Sciatic nerve (tissue), 2 donors: ENCODE measurements around the gene ELMO1. TPM values are rescaled to one million over a fixed set of nuclear protein-coding genes. Genes with fewer than 3 reads are reported as not detected.

Experiments used
- ATAC-seq: fragments of 200-7000 bp; cut with Tn5 transposase; one replicate; pipeline ENCODE4 v1.9.1; 2020; ENCODE audit warnings: mild to moderate bottlenecking, moderate library complexity
- DNase-seq: peaks from one replicate; pipeline ENCODE4 v3.0.0-alpha.2; 2020; ENCODE audit warnings: low spot score
- intact Hi-C: fragments of 100-400 bp; cut with DNase I; formaldehyde crosslinking; loops from one replicate; pipeline ENCODE4 v1.14.2; 2022
- total RNA-seq: library from RNA; stranded (reverse); fragmentation: NEBNext Ultra II Directional; extraction: Animal tissue kit (Norgen Biotek cat#: 25700); gene quantifications from one replicate; pipeline ENCODE4 v1.2.1, GENCODE V29; 2021
- donor health status: DM: no; HTN: no; CAD: no.
- donor health status: DM: no; HTN: no; CAD: no.

The ELMO1 gene
- total RNA-seq, 1 donor from 2014 or later, result 151 TPM

DNA sequence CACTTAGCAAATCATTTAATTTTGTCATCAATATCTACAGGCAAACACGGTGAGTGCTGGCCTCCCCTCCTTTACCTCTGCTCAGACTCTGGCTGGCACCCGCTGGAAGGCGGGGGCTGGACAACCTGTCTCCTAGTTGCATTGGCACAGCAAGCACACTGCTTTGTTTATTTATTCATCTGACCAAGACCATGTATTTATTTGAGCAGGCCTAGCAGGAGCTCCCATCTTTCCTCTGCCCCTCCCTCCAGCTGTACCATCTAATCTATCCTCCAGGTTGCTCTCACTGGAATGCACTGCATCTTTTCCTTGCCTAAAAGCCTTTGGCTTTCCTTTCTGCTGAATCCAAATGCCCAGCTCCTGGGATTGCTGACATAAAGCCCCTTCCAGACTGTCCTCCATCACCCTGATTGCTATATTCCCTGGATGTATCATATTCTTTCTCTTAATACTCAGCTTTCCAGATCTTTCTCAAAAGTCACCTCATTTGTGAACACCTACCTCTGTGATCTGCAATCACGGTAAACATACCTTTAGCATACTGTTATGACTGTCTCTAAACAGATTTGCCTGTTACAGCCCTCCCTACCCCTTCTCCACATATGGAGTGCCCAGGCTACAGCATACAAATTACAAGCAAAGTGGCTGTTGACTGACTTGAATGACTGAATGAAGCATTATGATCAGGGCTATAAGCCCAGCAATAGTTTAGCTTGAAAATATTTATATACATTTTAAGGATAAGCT lies 9.6 kb downstream of the ELMO1 start:
- ATAC-seq, result no peak
- intact Hi-C loops, result no loop called here
- DNase-seq, result no peak

DNA sequence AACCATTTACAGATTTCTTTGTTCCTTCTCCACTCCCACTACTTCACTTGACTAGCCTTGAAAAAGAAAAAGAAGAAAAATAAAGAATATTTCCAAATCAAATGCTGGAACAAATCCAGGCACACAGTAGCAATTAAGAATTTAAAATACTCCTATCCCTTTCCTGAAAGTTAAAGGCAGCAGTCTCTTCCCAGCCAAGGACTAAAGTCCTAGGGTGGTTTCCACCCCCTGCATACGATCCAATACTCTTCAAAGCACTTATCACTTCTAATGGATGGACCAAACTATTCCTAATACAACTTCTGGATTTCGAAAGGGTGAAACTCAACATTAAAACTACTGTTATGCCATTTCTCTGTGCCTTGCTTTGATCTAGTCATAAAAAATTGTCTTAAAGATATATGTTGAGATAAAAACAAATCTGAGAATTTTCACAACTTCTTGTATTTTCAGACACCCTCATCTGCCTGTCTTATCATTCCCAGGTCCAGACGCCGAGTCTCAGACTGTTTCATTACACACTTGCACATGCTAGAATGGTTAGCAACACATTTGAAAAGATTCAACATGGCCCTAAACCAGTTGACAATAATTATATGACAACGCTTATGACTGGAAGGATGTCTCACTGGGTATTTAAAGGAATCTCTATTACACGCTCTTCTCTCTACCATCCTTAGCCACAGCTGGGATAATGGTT lies 13.4 kb downstream of the ELMO1 start:
- ATAC-seq (no peak), DNase-seq (no peak)
- intact Hi-C loops, result no loop called here

DNA sequence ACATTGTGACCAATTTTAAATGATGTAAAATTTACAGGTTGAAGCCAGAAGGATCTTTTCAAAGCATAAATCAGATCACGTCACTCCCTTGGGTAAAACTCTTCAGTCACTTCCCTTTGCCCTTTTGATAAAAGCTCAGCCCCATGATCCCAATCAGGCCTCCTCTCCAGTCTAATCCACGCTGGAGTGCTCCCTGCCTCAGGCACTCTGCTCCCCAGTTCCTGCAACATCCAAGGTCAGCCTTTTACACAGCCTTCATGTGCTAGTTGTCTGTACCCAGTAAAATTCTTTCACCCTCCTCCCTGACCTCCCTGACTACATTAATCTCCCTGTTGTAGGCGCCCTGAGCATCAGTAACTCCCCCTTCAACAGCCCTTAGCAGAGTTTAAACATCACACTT lies 14.1 kb downstream of the ELMO1 start:
- DNase-seq (no peak), ATAC-seq (peak; percentile 42)
- intact Hi-C loops, result no loop called here

DNA sequence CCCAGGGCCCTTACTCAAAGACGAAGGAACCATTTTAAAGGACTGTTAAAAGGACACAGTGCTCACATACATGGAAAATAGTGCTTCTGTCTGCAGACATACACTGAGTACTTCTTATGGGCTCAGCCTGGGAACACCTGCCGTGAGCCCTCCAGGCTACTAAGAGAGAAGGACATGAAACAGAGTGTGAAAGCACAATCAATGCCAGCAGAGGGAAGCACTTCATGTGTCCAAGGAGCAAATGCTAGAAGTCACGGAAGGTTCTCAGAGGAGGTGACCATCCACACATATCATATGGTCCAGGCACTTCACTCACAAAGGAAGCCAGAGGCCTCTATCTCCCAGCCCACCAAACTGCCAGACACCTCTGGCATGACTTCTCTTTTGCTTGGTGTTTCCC lies 15.5 kb downstream of the ELMO1 start:
- no peak for DNase-seq
- intact Hi-C loops, result no loop called here
- peak; percentile 51 for ATAC-seq

DNA sequence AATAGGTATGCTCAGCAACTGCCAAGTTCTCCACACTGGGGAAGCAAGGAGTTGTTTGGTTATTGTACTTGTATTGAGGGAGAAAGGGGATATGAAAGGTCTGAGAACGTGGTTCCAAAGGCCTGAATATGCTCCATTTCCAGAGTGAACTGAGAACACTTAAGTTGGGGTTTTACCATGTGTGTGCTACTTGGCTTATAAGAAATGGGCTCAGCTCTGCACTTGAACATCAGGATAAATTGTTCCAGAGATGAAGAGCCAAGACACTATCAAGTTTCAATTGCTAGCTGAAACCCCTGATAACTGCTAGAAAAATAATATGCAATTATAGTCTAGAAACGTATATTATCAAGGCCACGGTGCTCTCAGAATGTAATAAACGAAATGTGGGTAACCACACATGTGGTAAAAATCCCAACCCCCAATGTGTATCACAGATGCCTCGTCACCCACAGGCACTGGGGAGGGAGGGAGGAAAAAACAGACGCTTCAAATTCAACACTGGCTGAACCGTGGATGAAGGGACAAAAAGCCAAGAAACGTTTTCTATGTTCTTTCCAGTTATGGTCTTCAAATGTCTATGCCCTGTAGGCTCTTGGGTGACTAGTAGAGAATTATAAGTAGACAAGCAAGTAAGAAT lies 16.3 kb downstream of the ELMO1 start:
- ATAC-seq, result peak; percentile 46
- DNase-seq, result no peak
- intact Hi-C loops, result no loop called here

DNA sequence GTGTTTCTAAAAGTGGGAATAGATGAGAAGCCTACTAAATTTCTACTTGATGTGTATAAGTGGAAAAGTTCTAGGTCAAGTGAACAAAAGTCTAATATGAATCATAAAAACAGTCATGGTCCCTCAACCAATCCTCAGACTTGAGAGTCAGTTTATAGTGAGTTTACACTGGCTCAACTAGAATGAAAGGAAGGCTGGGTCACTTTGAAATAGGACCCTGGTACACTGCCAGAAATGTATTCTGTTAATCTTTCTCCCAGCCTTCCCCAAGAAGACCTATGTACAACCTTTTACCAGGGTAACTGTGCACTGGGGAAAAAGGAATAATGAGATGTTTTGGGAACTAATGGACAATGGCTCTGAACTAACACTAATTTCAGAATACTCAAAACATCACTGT lies 17.3 kb downstream of the ELMO1 start:
- ATAC-seq (no peak), DNase-seq (no peak)
- intact Hi-C loops, result no loop called here

DNA sequence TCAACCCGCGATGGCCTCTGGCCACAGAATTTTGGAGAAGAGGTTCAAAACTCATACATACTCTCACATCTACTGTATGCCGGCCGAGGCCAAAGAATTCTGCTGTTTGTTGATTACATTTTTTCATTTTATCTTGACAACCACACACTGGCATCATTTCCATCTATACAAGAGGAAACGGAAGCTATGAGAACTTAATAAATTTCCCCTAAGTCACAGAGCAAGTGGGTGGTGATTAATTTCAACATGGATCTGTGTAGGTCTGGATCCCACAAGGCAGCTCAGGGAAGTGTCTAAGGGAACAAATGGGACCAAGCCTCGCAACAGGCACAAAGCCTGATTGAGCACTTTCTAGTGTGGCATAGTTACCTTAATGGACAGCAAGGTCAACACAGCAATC lies 18.0 kb downstream of the ELMO1 start:
- ATAC-seq (no peak), DNase-seq (no peak)
- intact Hi-C loops, result no loop called here

DNA sequence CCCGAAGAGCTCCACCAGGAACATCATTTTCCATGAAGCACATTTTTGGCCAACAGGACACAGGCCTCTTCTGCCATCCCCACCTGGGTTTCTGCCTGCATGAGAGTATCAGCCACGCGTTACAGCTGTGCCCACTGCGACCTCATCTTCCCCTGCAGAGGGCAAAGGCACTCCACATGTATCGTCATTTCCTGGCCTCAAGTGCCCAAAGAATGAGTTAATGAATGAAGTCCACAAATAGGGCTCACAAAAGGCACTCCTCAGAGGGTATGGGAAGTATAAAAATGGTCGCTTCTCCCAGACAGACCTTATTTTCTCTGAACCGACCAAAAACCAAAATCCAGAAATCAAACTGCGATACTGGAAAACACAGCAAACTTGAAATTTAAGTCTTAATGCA lies 18.5 kb downstream of the ELMO1 start:
- no peak for DNase-seq
- intact Hi-C loops, result no loop called here
- no peak for ATAC-seq

DNA sequence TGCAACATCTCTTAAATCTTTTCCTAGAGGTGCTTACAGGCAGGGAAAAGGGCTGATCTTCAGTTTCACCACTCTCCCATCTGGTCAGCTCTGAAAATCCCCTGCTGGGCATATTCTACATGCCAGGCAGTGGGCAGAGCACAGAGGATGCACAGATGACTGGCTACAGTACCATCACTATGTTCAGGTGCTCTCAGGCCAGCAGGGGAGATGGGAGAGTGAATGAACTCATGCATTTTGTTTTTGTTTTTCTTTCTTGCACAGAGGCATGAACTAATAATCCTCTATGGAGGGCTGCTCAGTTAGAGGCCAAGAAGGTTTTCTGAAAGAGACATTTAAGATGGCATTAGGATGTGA lies 19.3 kb downstream of the ELMO1 start:
- no peak for DNase-seq
- intact Hi-C loops, result no loop called here
- no peak for ATAC-seq

DNA sequence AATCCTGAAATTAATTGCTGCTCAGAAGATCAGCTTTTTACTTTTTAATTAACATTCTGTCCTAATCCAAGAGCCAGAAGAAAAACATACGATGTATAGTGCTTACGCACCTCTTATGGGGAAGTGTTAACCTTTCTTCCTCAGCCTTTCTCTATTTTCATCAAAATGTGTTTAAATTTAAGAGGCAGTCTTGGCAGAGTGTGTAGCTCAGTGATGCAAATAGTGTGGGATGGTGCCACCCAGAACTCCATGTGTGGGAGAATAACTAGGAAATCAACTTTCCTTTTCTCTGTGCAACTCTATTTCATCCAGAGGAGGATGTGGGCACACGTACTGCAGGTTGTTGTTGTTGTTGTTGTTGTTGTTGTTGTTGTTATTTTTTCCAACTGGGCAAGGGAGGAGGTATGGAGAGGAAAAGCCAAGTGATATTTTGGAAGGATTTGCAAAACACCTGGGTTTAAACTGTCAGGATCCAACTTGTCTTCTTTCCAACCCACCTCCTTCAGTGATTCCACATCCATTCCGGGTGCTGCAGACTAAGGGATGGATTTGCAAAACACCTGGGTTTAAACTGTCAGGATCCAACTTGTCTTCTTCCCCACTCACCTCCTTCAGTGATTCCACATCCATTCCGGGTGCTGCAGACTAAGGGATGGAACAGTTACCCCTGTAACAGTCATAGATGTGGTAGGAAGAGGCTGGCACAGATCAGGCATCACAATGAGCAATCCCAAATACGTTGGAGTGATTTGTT lies 19.8 kb downstream of the ELMO1 start:
- DNase-seq, result no peak
- intact Hi-C loops, result no loop called here
- ATAC-seq, result no peak

DNA sequence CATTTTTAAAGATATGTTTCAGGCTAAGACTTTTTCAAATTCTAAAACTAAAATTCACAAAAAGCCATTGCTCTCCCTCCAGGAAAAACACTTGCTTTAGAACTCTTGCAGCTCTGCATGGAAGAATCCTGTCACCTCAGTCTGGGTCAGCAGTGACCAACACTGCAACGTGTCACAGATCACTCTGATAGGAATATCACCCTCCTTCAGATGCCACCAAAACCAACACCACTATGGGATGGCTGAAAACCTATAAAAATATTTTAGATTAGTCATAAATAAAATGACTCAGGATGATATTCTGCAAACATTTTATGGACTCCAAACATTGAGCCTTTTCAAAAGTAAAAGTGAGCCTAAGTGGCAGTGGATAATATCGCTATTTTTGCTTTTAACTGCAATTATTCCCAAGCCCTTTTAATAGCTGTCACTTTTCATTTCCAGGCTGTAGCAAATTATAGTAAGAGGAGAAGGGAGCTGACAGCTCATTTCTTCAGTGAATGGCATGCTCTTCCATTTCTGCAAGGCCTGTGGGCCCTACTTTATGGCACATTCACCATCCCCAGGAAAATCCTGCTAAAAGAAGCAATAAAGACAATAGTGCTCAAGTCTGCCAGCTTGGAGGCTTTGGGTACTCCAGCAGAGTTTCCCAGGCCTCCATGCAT lies 21.3 kb downstream of the ELMO1 start:
- intact Hi-C loops, result no loop called here
- ATAC-seq (no peak), DNase-seq (no peak)

DNA sequence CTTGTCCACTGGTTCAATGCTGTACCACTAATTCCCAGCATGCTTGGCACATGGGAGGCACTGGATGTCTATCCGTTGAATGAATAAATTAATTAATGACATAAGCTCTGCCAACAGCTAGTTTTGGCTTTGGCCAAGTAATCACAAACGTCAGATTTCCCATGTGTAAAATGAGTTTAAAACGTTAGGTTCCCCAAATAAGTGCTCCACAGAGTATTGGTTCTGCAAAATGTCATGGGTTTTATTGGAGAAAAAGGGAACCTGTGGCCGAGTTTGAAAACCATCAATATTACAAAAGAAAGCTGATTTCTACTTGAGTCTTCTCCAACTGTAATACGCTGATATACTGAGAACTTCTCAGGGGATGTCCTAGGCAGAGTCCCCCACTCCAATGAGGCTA lies 23.2 kb downstream of the ELMO1 start:
- no peak for ATAC-seq
- no peak for DNase-seq
- intact Hi-C loops, result no loop called here

DNA sequence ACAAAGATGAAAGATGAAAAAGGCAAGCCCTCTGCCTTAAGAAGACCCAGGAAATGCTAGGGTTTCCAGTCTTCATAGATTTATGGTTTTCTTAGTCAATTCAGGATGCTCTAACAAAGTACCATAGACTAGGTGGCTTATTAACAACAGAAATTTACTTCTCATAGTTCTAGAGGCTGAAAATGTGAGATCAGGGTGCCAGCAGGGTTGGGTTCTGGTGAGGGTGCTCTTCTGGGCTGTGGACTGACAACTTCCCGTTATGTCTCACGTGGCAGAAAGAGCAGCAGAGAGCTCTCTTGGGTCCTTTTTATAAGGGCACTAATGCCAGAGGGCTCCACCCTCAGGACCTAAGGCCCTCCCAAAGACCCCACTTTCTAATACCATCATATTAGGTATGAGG lies 23.7 kb downstream of the ELMO1 start:
- ATAC-seq, result no peak

DNA sequence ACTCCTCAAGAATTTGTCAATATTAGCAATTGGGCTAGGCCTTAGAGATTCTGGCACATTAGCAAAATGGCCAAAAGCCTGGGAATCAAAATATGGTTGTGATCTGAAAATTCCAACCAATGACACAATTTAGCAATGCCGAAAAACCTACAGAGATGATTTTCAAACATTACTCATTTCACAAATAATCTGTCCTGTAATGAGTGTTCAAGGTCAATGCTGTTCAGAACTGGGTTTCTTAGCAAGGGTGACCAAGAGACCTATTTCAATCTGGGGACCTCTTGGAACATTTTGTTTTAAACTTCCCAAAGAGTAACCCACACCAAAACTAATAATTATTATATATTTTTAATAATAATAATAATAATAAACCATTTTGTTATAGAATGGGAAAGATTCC lies 24.1 kb downstream of the ELMO1 start:
- intact Hi-C loops, result no loop called here
- no peak for DNase-seq
- no peak for ATAC-seq

More for the DNA sequence above, 23.7 kb downstream of the ELMO1 start:
- DNase-seq, result no peak
- intact Hi-C loops, result no loop called here

DNA sequence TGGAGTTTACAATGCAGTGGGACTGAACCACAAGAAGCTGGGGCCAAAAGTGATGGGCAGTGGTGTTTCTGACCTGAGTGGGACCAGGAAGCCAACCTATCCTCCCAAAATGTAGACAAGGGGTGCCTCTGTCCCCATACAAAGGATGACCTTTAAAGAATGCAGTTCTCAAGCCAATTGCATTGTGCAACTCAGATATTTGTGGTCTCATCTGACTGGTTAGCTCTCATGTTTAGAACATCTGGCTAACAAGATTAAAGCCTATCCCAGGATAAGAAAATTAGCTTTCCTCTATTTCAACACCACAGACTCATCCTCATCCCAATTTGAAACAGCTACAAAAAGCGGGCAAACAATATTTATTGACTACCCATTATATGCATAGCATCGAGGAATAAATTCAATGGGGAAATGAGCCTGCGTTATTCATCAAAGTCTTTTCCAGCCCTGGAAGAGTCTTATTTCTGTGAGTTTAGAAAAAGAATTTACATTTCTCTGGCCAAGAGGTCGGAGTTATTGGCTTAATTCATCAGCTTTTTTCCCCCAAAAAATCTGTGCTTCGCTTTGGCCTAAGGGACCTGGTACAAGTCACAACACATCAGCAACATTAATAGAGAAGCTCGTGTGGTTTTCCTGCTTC lies 26.7 kb downstream of the ELMO1 start:
- intact Hi-C loops, result no loop called here
- ATAC-seq (peak; percentile 96), DNase-seq (no peak)

DNA sequence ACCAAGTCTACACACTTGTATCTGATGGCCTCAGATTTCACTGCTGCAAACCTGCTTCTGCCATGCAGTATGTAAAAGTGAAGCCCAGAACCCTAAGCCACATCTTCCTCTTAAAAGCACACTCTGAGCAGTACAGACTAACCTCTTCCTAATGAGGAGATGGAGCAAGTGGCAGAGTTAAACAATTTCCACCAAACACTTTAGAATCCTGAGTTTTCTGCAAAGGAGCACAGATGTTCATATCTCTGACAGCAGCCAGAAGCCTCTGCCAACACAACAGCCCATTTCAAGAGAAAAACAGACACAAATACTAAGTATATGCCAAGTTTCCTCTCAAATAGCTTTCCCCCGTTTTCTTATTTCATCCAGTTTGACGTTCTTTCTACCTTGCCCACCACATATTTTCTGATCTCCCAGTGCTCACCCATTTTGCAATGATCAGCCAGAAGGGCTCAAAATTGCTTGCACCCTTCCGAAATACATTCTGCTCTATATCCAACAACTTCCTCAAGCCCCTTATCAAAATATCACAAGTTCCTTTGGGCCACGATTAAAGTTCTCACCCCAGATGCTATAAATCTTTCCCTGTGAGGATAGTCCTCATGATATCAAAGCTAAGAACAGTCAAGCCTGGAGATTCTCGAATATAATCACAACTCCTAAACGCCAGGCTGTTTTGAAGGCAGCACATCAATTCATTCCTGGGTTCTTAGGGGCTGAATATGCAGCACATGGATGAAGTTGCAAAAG lies 27.5 kb downstream of the ELMO1 start:
- DNase-seq (no peak), ATAC-seq (peak; percentile 40)
- intact Hi-C loops, result no loop called here

DNA sequence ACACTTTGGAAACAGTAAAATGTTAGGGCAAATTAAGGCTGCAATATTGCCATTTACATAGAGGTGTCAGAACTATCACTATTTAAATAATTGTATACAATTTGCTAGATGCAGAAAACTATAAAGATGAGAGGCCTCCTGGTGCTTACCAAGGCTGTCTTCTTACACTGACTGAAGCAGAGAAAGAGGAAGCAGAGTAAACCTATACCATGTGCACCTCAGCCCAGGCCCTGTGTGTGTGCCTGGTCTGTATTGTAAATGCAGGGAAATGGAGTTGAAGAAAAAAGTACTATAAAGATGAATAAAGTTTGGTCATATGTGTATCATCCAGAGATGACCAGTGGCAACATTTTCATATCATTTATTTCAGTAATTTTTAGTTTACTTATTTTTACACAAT lies 29.2 kb downstream of the ELMO1 start:
- no peak for ATAC-seq
- intact Hi-C loops, result no loop called here

DNA sequence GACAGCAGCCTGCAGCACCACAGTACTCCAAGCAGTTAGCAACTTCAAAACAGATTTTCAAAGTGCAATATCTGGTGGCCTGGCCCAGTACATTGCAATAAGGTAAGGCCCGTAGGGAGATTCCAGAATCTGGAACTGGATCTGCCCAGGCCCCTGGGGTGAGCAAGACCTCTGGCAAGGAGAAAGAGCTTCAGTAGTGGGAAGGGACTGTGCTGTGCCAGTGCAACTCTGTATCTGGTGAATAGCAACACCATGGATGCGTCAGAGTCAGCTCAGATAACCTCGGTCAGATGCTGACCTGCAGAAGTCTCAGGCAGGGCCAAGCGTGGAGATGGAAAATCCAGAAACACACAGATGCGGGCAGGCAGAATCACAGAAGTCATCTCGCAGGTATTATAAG lies 30.3 kb downstream of the ELMO1 start:
- DNase-seq, result no peak
- intact Hi-C loops, result no loop called here
- no peak for ATAC-seq

More for the DNA sequence above, 29.2 kb downstream of the ELMO1 start:
- DNase-seq, result no peak
